PC-9 (cell line): ENCODE data around the gene PTCRA. TPM values are rescaled to one million over a fixed set of nuclear protein-coding genes. Genes with fewer than 3 reads are reported as not detected.
"Not testable (repeated sequence)": the region's sequence is repeated elsewhere in the genome, so short reads cannot be mapped to it uniquely, and the experiment has no call there.

Source experiments
- BruUV-seq: library from RNA; stranded (reverse); fragments of 400-500 nt; replicated peaks from 2 replicates; lab custom pipeline; 2021; lab: Mats Ljungman, UMichigan
- CTCF ChIA-PET: fragments of 300-600 bp; sonication (Branson Sonifier 250); formaldehyde crosslinking; loops from one replicate; lab custom pipeline; 2022; ENCODE audit warnings: antibody characterized with exemption; lab: Charles Lee
- POLR2A ChIA-PET: fragments of 300-600 bp; sonication (Branson Sonifier 250); formaldehyde crosslinking; loops from one replicate; lab custom pipeline; 2022; ENCODE audit warnings: antibody characterized with exemption; ENCODE audit not compliant: unreplicated experiment; lab: Charles Lee
- DNase-seq, 2 experiments: peaks; one replicate each; pipeline versions ENCODE4 v3.0.0 to v3.0.0-alpha.2; 2015 to 2022; ENCODE audit warnings: mixed read lengths in 1 of 2
- H2AFZ ChIP-seq: fragments of 200-600 bp; sonication (generic); 2 replicates; pipeline ENCODE4 v1.8.1; 2017; ENCODE audit warnings: antibody characterized with exemption
- H3F3A ChIP-seq: fragments of 200-600 bp; sonication (generic); 2 replicates; pipeline ENCODE4 v1.8.1; 2017; ENCODE audit warnings: antibody characterized with exemption, mild to moderate bottlenecking, low read depth; ENCODE audit not compliant: insufficient read depth
- H3K27ac ChIP-seq: fragments of 200-600 bp; sonication (generic); 2 replicates; pipeline ENCODE4 v1.6.1; 2016; ENCODE audit warnings: mixed run types
- H3K27me3 ChIP-seq: fragments of 200-600 bp; sonication (generic); 2 replicates; pipeline ENCODE4 v1.6.1; 2016; ENCODE audit warnings: low read depth, mixed run types; ENCODE audit not compliant: insufficient read depth
- H3K36me3 ChIP-seq: fragments of 200-600 bp; sonication (generic); 2 replicates; pipeline ENCODE4 v1.6.1; 2016; ENCODE audit warnings: low read depth, mixed run types
- H3K4me1 ChIP-seq: fragments of 200-600 bp; sonication (generic); replicated peaks from 2 replicates; pipeline ENCODE4 v1.6.1; 2016; ENCODE audit warnings: mixed run types; ENCODE audit not compliant: insufficient read depth
- H3K4me2 ChIP-seq: fragments of 200-600 bp; sonication (generic); 2 replicates; pipeline ENCODE4 v1.6.1; 2017; ENCODE audit warnings: mixed run types
- H3K4me3 ChIP-seq: fragments of 200-600 bp; sonication (generic); 2 replicates; pipeline ENCODE4 v1.6.1; 2016; ENCODE audit warnings: mixed run types
- H3K79me2 ChIP-seq: fragments of 200-600 bp; sonication (generic); 2 replicates; pipeline ENCODE4 v1.6.1; 2017; ENCODE audit warnings: low read depth, mixed run types
- H3K9me2 ChIP-seq: fragments of 200-600 bp; sonication (generic); 2 replicates; pipeline ENCODE4 v1.8.1; 2017; ENCODE audit warnings: mild to moderate bottlenecking; ENCODE audit not compliant: insufficient read depth
- H3K9me3 ChIP-seq: fragments of 200-600 bp; sonication (generic); 2 replicates; pipeline ENCODE4 v1.8.1; 2016; ENCODE audit warnings: low read depth; ENCODE audit not compliant: insufficient read depth
- H4K20me1 ChIP-seq: fragments of 200-600 bp; sonication (generic); 2 replicates; pipeline ENCODE4 v1.8.1; 2017; ENCODE audit not compliant: insufficient read depth
- CTCF ChIP-seq: fragments of 200-600 bp; sonication (generic); conservative IDR thresholded peaks from 2 replicates; pipeline ENCODE4 v1.6.1; 2017; ENCODE audit warnings: mixed run types, antibody characterized with exemption, mild to moderate bottlenecking, moderate library complexity
- EZH2 ChIP-seq: fragments of 200-600 bp; sonication (generic); IDR thresholded peaks from 2 replicates; pipeline ENCODE4 v1.8.0; 2017; ENCODE audit warnings: antibody characterized with exemption, low read depth
- intact Hi-C: fragments of 100-400 bp; cut with micrococcal nuclease; formaldehyde crosslinking; loops from one replicate; pipeline ENCODE4 v1.10.0; 2022; ENCODE audit not compliant: unreplicated experiment
- total RNA-seq: library from RNA; stranded (reverse); gene quantifications from 2 replicates; pipeline ENCODE4 v1.2.3, GENCODE V29; 2021

PTCRA gene
- total RNA-seq, 1 experiment from 2014 or later, result not detected

GRCh38 chr6:42901538-42901957 is 14.3 kb upstream of the PTCRA start:
- Histone ChIP-seq H3K9me2 (no peaks in the 10 kb centered on the region), H3K4me1 (no peaks in the 10 kb centered on the region), H3K4me2 (peak overlapping the region; percentile 22; the same call in 1 of the 2 replicates), H3K36me3 (no peaks in the 10 kb centered on the region), H3K27me3 (peaks cover 4% of the 10 kb centered on the region; the same call in 1 of the 2 replicates), H2AFZ (no peak overlapping the region), H3K79me2 (no peaks in the 10 kb centered on the region), H4K20me1 (no peaks in the 10 kb centered on the region), H3F3A (no peaks in the 10 kb centered on the region; the same call in 1 of the 2 replicates), H3K9me3 (no peaks in the 10 kb centered on the region), H3K4me3 (no peak overlapping the region), H3K27ac (no peak overlapping the region)
- intact Hi-C loops, result loop anchor here (2.0 to 10.0 kb wide), 4 partner anchors 113 to 1553 kb away; partner anchors contain the start of genes KLHDC3 and MEA1
- peak; percentile 68 to 77 for DNase-seq
- no TSS peak for BruUV-seq
- TF ChIP-seq CTCF (peak; percentile 95), EZH2 (no peak)
- ChIA-PET CTCF (no interaction called here), POLR2A (no interaction called here)

DNA sequence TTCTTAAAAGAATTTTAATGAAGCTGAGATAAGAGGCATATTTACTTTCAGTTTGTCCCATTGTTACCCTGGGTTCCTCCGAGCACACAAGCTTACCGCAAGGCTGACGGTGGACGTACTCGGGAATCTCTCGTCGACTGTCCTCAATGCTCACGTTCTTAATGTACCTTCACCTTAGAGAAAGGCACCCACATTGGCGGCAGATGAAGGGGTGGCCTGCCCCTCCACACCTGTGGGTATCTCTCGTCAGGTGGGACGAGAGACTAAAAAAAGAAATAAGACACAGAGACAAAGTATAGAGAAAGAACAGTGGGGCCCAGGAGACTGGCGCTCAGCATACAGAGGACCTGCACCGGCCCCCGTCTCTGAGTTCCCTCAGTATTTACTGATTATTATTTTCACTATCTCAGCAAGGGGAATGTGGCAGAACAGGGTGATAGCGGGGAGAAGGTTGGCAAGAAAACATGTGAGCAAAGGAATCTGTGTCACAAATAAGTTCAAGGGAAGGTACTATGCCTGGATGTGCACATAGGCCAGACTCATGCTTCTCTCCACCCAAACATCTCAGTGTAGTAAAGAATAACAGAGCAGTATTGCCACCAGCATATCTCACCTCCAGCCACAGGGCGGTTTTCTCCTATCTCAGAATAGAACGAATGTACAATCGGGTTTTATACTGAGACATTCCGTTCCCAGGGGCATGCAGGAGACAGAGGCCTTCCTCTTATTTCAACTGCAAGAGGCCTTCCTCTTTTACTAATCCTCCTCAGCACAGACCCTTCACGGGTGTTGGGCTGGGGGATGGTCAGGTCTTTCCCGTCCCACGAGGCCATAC is 13.2 kb upstream of the PTCRA start:
- H3K4me3 ChIP-seq, H3K4me1 ChIP-seq, H3K79me2 ChIP-seq, H2AFZ ChIP-seq, H3F3A ChIP-seq, CTCF ChIA-PET, H3K9me3 ChIP-seq, H3K4me2 ChIP-seq, H4K20me1 ChIP-seq, BruUV-seq, DNase-seq, H3K27ac ChIP-seq, H3K27me3 ChIP-seq, H3K36me3 ChIP-seq, H3K9me2 ChIP-seq: not testable (repeated sequence)
- intact Hi-C loops, result loop anchor here (10.0 kb wide), 3 partner anchors 112 to 1552 kb away; partner anchors contain the start of genes KLHDC3 and MEA1
- POLR2A ChIA-PET, result interaction anchor here (0.7 kb wide), 1 partner anchor 24 kb away, joined by 11 read pairs; no protein-coding TSS in a partner anchor

DNA sequence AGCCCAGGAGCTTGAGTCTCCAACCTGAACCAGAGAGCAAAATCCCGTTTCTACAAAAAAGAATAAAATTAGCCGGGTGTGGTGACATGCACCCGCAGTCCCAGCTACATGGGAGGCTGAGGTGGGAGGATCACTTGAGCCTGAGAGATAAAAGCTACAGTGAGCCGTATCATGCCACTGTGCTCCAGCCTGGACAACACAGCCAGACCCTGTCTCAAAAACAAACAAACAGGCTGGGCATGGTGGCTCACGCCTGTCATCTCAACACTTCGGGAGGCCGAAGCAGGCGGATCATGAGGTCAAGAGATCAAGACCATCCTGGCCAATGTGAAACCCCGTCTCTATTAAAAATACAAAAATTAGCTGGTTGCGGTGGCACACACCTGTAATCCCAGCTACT is 11.4 kb upstream of the PTCRA start:
- no TSS peak for BruUV-seq
- ChIA-PET CTCF (no interaction called here), POLR2A (no interaction called here)
- Histone ChIP-seq H3K4me2 (no peak overlapping the region), H3K9me2 (no peaks in the 10 kb centered on the region), H3K79me2 (no peaks in the 10 kb centered on the region), H3K27me3 (peaks cover 4% of the 10 kb centered on the region; the same call in 1 of the 2 replicates), H3K36me3 (no peaks in the 10 kb centered on the region), H3K4me3 (no peak overlapping the region), H4K20me1 (no peaks in the 10 kb centered on the region), H3K9me3 (no peaks in the 10 kb centered on the region), H3K4me1 (no peaks in the 10 kb centered on the region), H3K27ac (no peak overlapping the region), H3F3A (no peaks in the 10 kb centered on the region; the same call in 1 of the 2 replicates), H2AFZ (no peak overlapping the region)
- TF ChIP-seq EZH2 (no peak), CTCF (no peak)
- intact Hi-C loops, result loop anchor here (10.0 kb wide), 3 partner anchors 110 to 1550 kb away; partner anchors contain the start of genes KLHDC3 and MEA1
- DNase-seq, result no peak
